GM12878 (cell line): ENCODE results near the gene NUMA1. TPM values are rescaled to one million over a fixed set of nuclear protein-coding genes. Genes with fewer than 3 reads are reported as not detected.

Experiments used
- ATAC-seq: fragments of 200-7000 bp; cut with Tn5 transposase; 3 replicates; pipeline ENCODE4 v1.9.1; 2020; ENCODE audit warnings: mild to moderate bottlenecking, moderate library complexity
- BruUV-seq: library from RNA; stranded (reverse); fragments of 400-500 nt; replicated peaks from 2 replicates; lab custom pipeline; 2021; lab: Mats Ljungman, UMichigan
- CTCF ChIA-PET: fragments of 300-600 bp; sonication (Branson Sonifier 250); formaldehyde crosslinking; extraction: SDS; loops from one replicate; lab custom pipeline; 2021; ENCODE audit warnings: inconsistent platforms; lab: Yijun Ruan, JAX
- POLR2A ChIA-PET: fragments of 350-600 bp; formaldehyde crosslinking; extraction: SDS; loops from one replicate; lab custom pipeline; 2021; ENCODE audit warnings: inconsistent platforms; lab: Charles Lee
- RAD21 ChIA-PET: fragments of 300-600 bp; sonication (Branson Sonifier 250); formaldehyde crosslinking; loops from one replicate; lab custom pipeline; 2023; ENCODE audit warnings: antibody characterized with exemption; ENCODE audit not compliant: unreplicated experiment; lab: Charles Lee
- SMC1A ChIA-PET: fragments of 300-600 bp; sonication (Branson Sonifier 250); formaldehyde crosslinking; loops from one replicate; lab custom pipeline; 2023; ENCODE audit not compliant: unreplicated experiment, uncharacterized antibody; lab: Charles Lee
- DNase-seq: peaks from one replicate; pipeline ENCODE4 v3.0.0-alpha.2; 2011; ENCODE audit warnings: low read depth, low spot score
- FAIRE-seq: peaks from 3 replicates; lab custom pipeline; 2011; peaks lifted over from hg19 to GRCh38; lab: Jason Lieb, UNC
- H2AFZ ChIP-seq: 2 replicates; pipeline ENCODE4 v1.6.0; 2011; ENCODE audit warnings: low read depth, low read length, control low read depth; ENCODE audit not compliant: control insufficient read depth
- H3K27ac ChIP-seq: 2 replicates; pipeline ENCODE4 v1.5.1; 2011; ENCODE audit warnings: control low read depth; ENCODE audit not compliant: control insufficient read depth, insufficient read depth
- H3K27me3 ChIP-seq, 2 experiments: replicated peaks in 1 of 2; 2 replicates each; pipeline versions ENCODE4 v1.6.0 to v1.6.1; 2011; ENCODE audit warnings: low read length in 1 of 2; ENCODE audit not compliant: control insufficient read depth in 2 of 2, insufficient read depth in 2 of 2
- H3K36me3 ChIP-seq, 2 experiments: 2 replicates each; pipeline ENCODE4 v1.5.1; 2011; ENCODE audit warnings: low read length in 1 of 2; ENCODE audit not compliant: control insufficient read depth in 2 of 2, insufficient read depth in 2 of 2
- H3K4me1 ChIP-seq: 2 replicates; pipeline ENCODE4 v1.6.1; 2011; ENCODE audit warnings: mild to moderate bottlenecking, low read length, moderate library complexity, mixed read lengths; ENCODE audit not compliant: control insufficient read depth, insufficient read depth
- H3K4me2 ChIP-seq: 2 replicates; pipeline ENCODE4 v1.6.0; 2011; ENCODE audit warnings: control low read depth; ENCODE audit not compliant: control insufficient read depth, insufficient read depth
- H3K4me3 ChIP-seq: fragments of 200-600 bp; sonication (generic); 2 replicates; pipeline ENCODE4 v1.5.1; 2016
- H3K79me2 ChIP-seq: 2 replicates; pipeline ENCODE4 v1.6.0; 2011; ENCODE audit warnings: low read length; ENCODE audit not compliant: control insufficient read depth, insufficient read depth
- H3K9ac ChIP-seq: 2 replicates; pipeline ENCODE4 v1.8.0; 2011; ENCODE audit warnings: low read length, control low read depth, mixed read lengths; ENCODE audit not compliant: control insufficient read depth, insufficient read depth
- H3K9me3 ChIP-seq: replicated peaks from 3 replicates; pipeline ENCODE4 v1.5.1; 2011; ENCODE audit warnings: mild to moderate bottlenecking, low read length; ENCODE audit not compliant: control insufficient read depth, insufficient read depth
- H4K20me1 ChIP-seq: 2 replicates; pipeline ENCODE4 v1.6.0; 2011; ENCODE audit not compliant: control insufficient read depth, insufficient read depth
- BACH1 ChIP-seq: fragments of 450-650 bp; IDR thresholded peaks from 2 replicates; pipeline ENCODE4 v1.6.1; 2017; ENCODE audit warnings: mild to moderate bottlenecking, borderline replicate concordance
- CHD2 ChIP-seq: IDR thresholded peaks from 2 replicates; pipeline ENCODE4 v1.6.1; 2011; ENCODE audit warnings: low read depth, low read length, improper control_type of control experiment, borderline replicate concordance
- CREM ChIP-seq: IDR thresholded peaks from 2 replicates; pipeline ENCODE4 v1.6.1; 2014; ENCODE audit warnings: antibody characterized with exemption, low read depth
- FOXK2 ChIP-seq: fragments of 450-650 bp; IDR thresholded peaks from 2 replicates; pipeline ENCODE4 v1.6.1; 2017; ENCODE audit warnings: mild to moderate bottlenecking, moderate library complexity
- GATAD2B ChIP-seq: fragments of 450-650 bp; conservative IDR thresholded peaks from 2 replicates; pipeline ENCODE4 v1.6.1; 2017; ENCODE audit warnings: low read depth, mild to moderate bottlenecking, moderate library complexity
- HDAC6 ChIP-seq: fragments of 200-600 bp; sonication (generic); IDR thresholded peaks from one replicate; pipeline ENCODE4 v1.8.0; 2017; ENCODE audit warnings: antibody characterized with exemption; ENCODE audit not compliant: unreplicated experiment
- IKZF1 ChIP-seq: fragments of 450-650 bp; conservative IDR thresholded peaks from 2 replicates; pipeline ENCODE4 v1.6.1; 2017; ENCODE audit warnings: antibody characterized with exemption, mild to moderate bottlenecking
- IKZF2 ChIP-seq, 2 experiments: fragments of 450-650 bp; IDR thresholded peaks; 2 replicates each; pipeline ENCODE4 v1.6.1; 2017; ENCODE audit warnings: mild to moderate bottlenecking in 2 of 2, moderate library complexity in 2 of 2
- IRF5 ChIP-seq: fragments of 450-650 bp; IDR thresholded peaks from 2 replicates; pipeline ENCODE4 v1.6.1; 2017; ENCODE audit warnings: borderline replicate concordance
- JUNB ChIP-seq: IDR thresholded peaks from 2 replicates; pipeline ENCODE4 v1.6.1; 2016; ENCODE audit warnings: antibody characterized with exemption, mild to moderate bottlenecking
- KLF5 ChIP-seq: fragments of 450-650 bp; IDR thresholded peaks from 2 replicates; pipeline ENCODE4 v1.6.1; 2014; ENCODE audit warnings: mild to moderate bottlenecking; ENCODE audit not compliant: partially characterized antibody
- NFIC ChIP-seq: IDR thresholded peaks from 2 replicates; pipeline ENCODE4 v1.6.1; 2012; ENCODE audit warnings: low read depth, mild to moderate bottlenecking, inconsistent platforms, low read length, moderate library complexity
- NFXL1 ChIP-seq: fragments of 450-650 bp; IDR thresholded peaks from 2 replicates; pipeline ENCODE4 v1.6.1; 2017; ENCODE audit warnings: antibody characterized with exemption, mild to moderate bottlenecking, borderline replicate concordance
- NR2F1 ChIP-seq: fragments of 450-650 bp; conservative IDR thresholded peaks from 2 replicates; pipeline ENCODE4 v1.6.1; 2017; ENCODE audit warnings: mild to moderate bottlenecking
- RBBP5 ChIP-seq: fragments of 200-600 bp; sonication (generic); conservative IDR thresholded peaks from 2 replicates; pipeline ENCODE4 v1.6.1; 2016
- RUNX3 ChIP-seq: IDR thresholded peaks from 2 replicates; pipeline ENCODE4 v1.6.1; 2012; ENCODE audit warnings: low read length, inconsistent platforms
- SREBF2 ChIP-seq: IDR thresholded peaks from 2 replicates; pipeline ENCODE4 v1.6.1; 2012; ENCODE audit warnings: mild to moderate bottlenecking, low read length
- SRF ChIP-seq, 2 experiments: IDR thresholded peaks; 2 replicates each; pipeline ENCODE4 v1.6.1; 2011; ENCODE audit warnings: low read depth in 2 of 2, low read length in 2 of 2, mild to moderate bottlenecking in 1 of 2, moderate library complexity in 1 of 2
- USF1 ChIP-seq: IDR thresholded peaks from 2 replicates; pipeline ENCODE4 v1.6.1; 2011; ENCODE audit warnings: borderline replicate concordance, low read depth, mild to moderate bottlenecking, moderate library complexity, mixed read lengths, low read length; ENCODE audit not compliant: insufficient read depth; ENCODE audit errors: extremely low read length
- ZBTB33 ChIP-seq: fragments of 450-650 bp; IDR thresholded peaks from 2 replicates; pipeline ENCODE4 v1.6.1; 2017; ENCODE audit warnings: mild to moderate bottlenecking
- WGBS: methylation state at CpG from one replicate; pipeline ENCODE4 v1.1.6; 2016; ENCODE audit warnings: low lambda C conversion rate; ENCODE audit not compliant: insufficient replicate concordance, insufficient coverage; ENCODE audit errors: missing lambda C conversion rate; 5-methylcytosine and 5-hydroxymethylcytosine counted together
- in situ Hi-C: fragments of 300-500 bp; cut with MboI; formaldehyde crosslinking; loops from 9 replicates; pipeline ENCODE4 v1.14.3; 2018; ENCODE audit warnings: mixed read lengths
- intact Hi-C: fragments of 100-400 bp; cut with micrococcal nuclease; formaldehyde crosslinking; loops from one replicate; pipeline ENCODE4 v1.14.2; 2022; ENCODE audit not compliant: unreplicated experiment
- polyA plus RNA-seq, 11 experiments: library from polyadenylated mRNA; depleted of rRNA in 4 of 11; unstranded in 6 of 11; stranded (reverse) in 5 of 11; fragments of >200 nt; fragmentation: Nextera tagmentation in 4 of 11; fragmentation: Illumina TruSeq in 1 of 11; extraction: Ambion mirVana in 4 of 11; extraction: Trizol in 1 of 11; gene quantifications; 1 replicate in 1 of 11; 2 replicates in 10 of 11; pipeline versions ENCODE4 v1.2.1 to v1.2.3, GENCODE V29; 2011 to 2016; ENCODE audit warnings: inconsistent platforms in 2 of 11, missing spikeins in 2 of 11, low read depth in 1 of 11
- total RNA-seq, 4 experiments: library from RNA; depleted of rRNA in 3 of 4; stranded (reverse); fragments of >200 nt in 3 of 4; fragmentation: Illumina TruSeq in 1 of 4; extraction: Trizol in 1 of 4; gene quantifications; 2 replicates each; pipeline versions ENCODE4 v1.2.1 to v1.2.3, GENCODE V29; 2013 to 2021

The NUMA1 gene
- total and polyA plus RNA-seq, 10 of the 15 experiments (the other 5 are each of a cell fraction or from before 2014, with no cell fraction given), result 5.5 to 111 (median 61.0) TPM

GRCh38 chr11:71987521-71987920 lies 92.8 kb downstream of the NUMA1 start (continued):
- TF ChIP-seq NFIC (no peak), CHD2 (no peak)

- Histone ChIP-seq H3K9me3 (no peaks in the 10 kb centered on the region), H3K4me3 (no peak overlapping the region), H4K20me1 (no peaks in the 10 kb centered on the region), H3K27ac (peak overlapping the region; percentile 66), H3K4me2 (0 out of 2 replicates have a peak overlapping the region, but pooled peaks have one; percentile 7), H3K9ac (no peak overlapping the region), H3K79me2 (no peaks in the 10 kb centered on the region; the same call in 1 of the 2 replicates), H3K36me3 (peaks cover 9 to 31% of the 10 kb centered on the region in 2 experiments), H3K27me3 (no peaks in the 10 kb centered on the region), H2AFZ (no peak overlapping the region), H3K4me1 (peaks cover 26% of the 10 kb centered on the region)
- DNase-seq, result no peak
- ChIA-PET SMC1A (interaction anchor here (0.9 to 8.3 kb wide), 13 partner anchors 8 to 445 kb away, joined by 3 to 67 read pairs (median 7); partner anchors contain the start of genes RNF121 and XNDC1N), CTCF (interaction anchor here (0.7 to 8.5 kb wide), 9 partner anchors 8 to 158 kb away, joined by 3 to 93 read pairs (median 3); no protein-coding TSS in a partner anchor), POLR2A (interaction anchor here (0.6 to 1.3 kb wide), 3 partner anchors 39 to 57 kb away, joined by 3 to 5 read pairs (median 3); partner anchors contain the start of gene RNF121), RAD21 (interaction anchor here (1.0 to 2.3 kb wide), 10 partner anchors 9 to 186 kb away, joined by 3 to 9 read pairs (median 4); partner anchors contain the start of genes IL18BP, RNF121 and XNDC1N)
- 20% methylated on average over 2 of the region's 2 CpGs for WGBS
- BruUV-seq, result no TSS peak
- ATAC-seq, result peak; percentile 77
- FAIRE-seq, result peak; percentile 76
- in situ Hi-C loops (no loop called here), intact Hi-C loops (no loop called here)
- no peak for TF ChIP-seq KLF5
- peak; percentile 42 for TF ChIP-seq JUNB
- TF ChIP-seq USF1, result no peak
- 0 out of 2 replicates have a peak, but pooled peaks have one; percentile 20 for TF ChIP-seq CREM
- no peak for TF ChIP-seq SREBF2
- no peak for TF ChIP-seq GATAD2B
- TF ChIP-seq HDAC6, result no peak
- no peak for TF ChIP-seq NFXL1
- TF ChIP-seq RBBP5, result no peak
- peak in 1 of 2 experiments; percentile 66; a peak in 1 of 4 replicates for TF ChIP-seq SRF (IDR thresholded peaks at IDR 0.05; ENCODE audit: low read depth in 2 of 2, low read length in 2 of 2)
- TF ChIP-seq IKZF1, result peak; percentile 32; the same call in 1 of the 2 replicates
- peak; percentile 22 to 39; a peak in 1 of 4 replicates for TF ChIP-seq IKZF2 (IDR thresholded peaks at IDR 0.05)
- no peak for TF ChIP-seq FOXK2
- TF ChIP-seq NR2F1, result peak; percentile 29; the same call in 1 of the 2 replicates
- no peak for TF ChIP-seq IRF5
- no peak for TF ChIP-seq ZBTB33
- TF ChIP-seq RUNX3, result peak; percentile 14; the same call in 1 of the 2 replicates
- TF ChIP-seq BACH1, result no peak
Measured at GRCh38 chr11:71986131-71986530, 94.2 kb downstream of the NUMA1 start.
